ENCODE results near the gene PTOV1.

The PTOV1 gene

GRCh38 chr19:49833599-49833998 is 17.4 kb upstream of the PTOV1 start:
- Histone ChIP-seq H3F3A (ENCODE audit: control insufficient read depth, insufficient read depth) (no peaks in the 10 kb centered on the region), H3K36me3 (ENCODE audit: control insufficient read depth, low read length) (peaks cover 95% of the 10 kb centered on the region), H3K4me3 (ENCODE audit: low read length) (no peak overlapping the region), H3K9me3 (ENCODE audit: control insufficient read depth, insufficient read depth, low read length) (no peaks in the 10 kb centered on the region), H3K4me1 (ENCODE audit: control insufficient read depth, low read length) (no peaks in the 10 kb centered on the region), H3K79me2 (ENCODE audit: control insufficient read depth, low read length) (peaks cover 9% of the 10 kb centered on the region), H3K27me3 (ENCODE audit: control insufficient read depth, low read length) (no peaks in the 10 kb centered on the region), H4K20me1 (ENCODE audit: control insufficient read depth, insufficient read depth, low read depth, low read length) (0 out of 2 replicates have a peak, but pooled peaks cover 2% of the 10 kb centered on the region), H3K27ac (ENCODE audit: low read depth, low read length) (no peak overlapping the region), H3K9me2 (replicated peaks; ENCODE audit: control insufficient read depth, low read length) (no peaks in the 10 kb centered on the region), H3K4me2 (ENCODE audit: low read length) (no peak overlapping the region)
- no peak for TF ChIP-seq CTCF (IDR thresholded peaks at IDR 0.05; ENCODE audit: low read depth, low read length, poor library complexity, severe bottlenecking)
- no peak for TF ChIP-seq EZH2phosphoT487 (IDR thresholded peaks at IDR 0.05; ENCODE audit: borderline replicate concordance, low read length)

- H3K9me3 ChIP-seq (ENCODE audit: control insufficient read depth, insufficient read depth, low read length): no peaks in the 10 kb centered on the region
- H3K9me2 ChIP-seq (replicated peaks; ENCODE audit: control insufficient read depth, low read length): no peaks in the 10 kb centered on the region
- H3K4me3 ChIP-seq (ENCODE audit: low read length): no peak overlapping the region
- no peaks in the 10 kb centered on the region for H3F3A ChIP-seq (ENCODE audit: control insufficient read depth, insufficient read depth)
- H3K27me3 ChIP-seq (ENCODE audit: control insufficient read depth, low read length): no peaks in the 10 kb centered on the region
- no peak overlapping the region for H3K27ac ChIP-seq (ENCODE audit: low read depth, low read length)
- TF ChIP-seq CTCF (IDR thresholded peaks at IDR 0.05; ENCODE audit: low read depth, low read length, poor library complexity, severe bottlenecking) (no peak), EZH2phosphoT487 (IDR thresholded peaks at IDR 0.05; ENCODE audit: borderline replicate concordance, low read length) (no peak)
- H3K36me3 ChIP-seq (ENCODE audit: control insufficient read depth, low read length): peaks cover 94% of the 10 kb centered on the region
- H3K4me2 ChIP-seq (ENCODE audit: low read length): no peak overlapping the region
- 0 out of 2 replicates have a peak, but pooled peaks cover 2% of the 10 kb centered on the region for H4K20me1 ChIP-seq (ENCODE audit: control insufficient read depth, insufficient read depth, low read depth, low read length)
- no peaks in the 10 kb centered on the region; the same call in 1 of the 2 replicates for H3K79me2 ChIP-seq (ENCODE audit: control insufficient read depth, low read length)
- no peaks in the 10 kb centered on the region for H3K4me1 ChIP-seq (ENCODE audit: control insufficient read depth, low read length)
Measured at GRCh38 chr19:49835562-49835961, 15.4 kb upstream of the PTOV1 start.

GRCh38 chr19:49836176-49837008 is 14.6 kb upstream of the PTOV1 start:
- Histone ChIP-seq H3K9me2 (replicated peaks; ENCODE audit: control insufficient read depth, low read length) (no peaks in the 10 kb centered on the region), H3K9me3 (ENCODE audit: control insufficient read depth, insufficient read depth, low read length) (no peaks in the 10 kb centered on the region), H3K27me3 (ENCODE audit: control insufficient read depth, low read length) (no peaks in the 10 kb centered on the region), H3K4me1 (ENCODE audit: control insufficient read depth, low read length) (no peaks in the 10 kb centered on the region), H3K4me3 (ENCODE audit: low read length) (no peak overlapping the region), H3K79me2 (ENCODE audit: control insufficient read depth, low read length) (no peaks in the 10 kb centered on the region; the same call in 1 of the 2 replicates), H3K36me3 (ENCODE audit: control insufficient read depth, low read length) (peaks cover 91% of the 10 kb centered on the region), H3K4me2 (ENCODE audit: low read length) (no peak overlapping the region), H4K20me1 (ENCODE audit: control insufficient read depth, insufficient read depth, low read depth, low read length) (0 out of 2 replicates have a peak, but pooled peaks cover 2% of the 10 kb centered on the region), H3F3A (ENCODE audit: control insufficient read depth, insufficient read depth) (0 out of 2 replicates have a peak, but pooled peaks cover 4% of the 10 kb centered on the region), H3K27ac (ENCODE audit: low read depth, low read length) (no peak overlapping the region)
- TF ChIP-seq CTCF (IDR thresholded peaks at IDR 0.05; ENCODE audit: low read depth, low read length, poor library complexity, severe bottlenecking): no peak
- no peak for TF ChIP-seq EZH2phosphoT487 (IDR thresholded peaks at IDR 0.05; ENCODE audit: borderline replicate concordance, low read length)

Data from DOHH2 (cell line).